Cardiac muscle cell (in vitro differentiated cells and primary cell): ENCODE measurements around the gene TBC1D7. TPM values are rescaled to one million over a fixed set of nuclear protein-coding genes. Genes with fewer than 3 reads are reported as not detected.

ENCODE experiments used
- DNase-seq, 2 donors: peaks; one replicate each; pipeline versions ENCODE4 v3.0.0 to v3.0.0-alpha.2; 2010 to 2017; ENCODE audit warnings: low read depth in 1 of 2, low spot score in 1 of 2
- H3K27ac ChIP-seq: fragments of 200-600 bp; sonication (generic); 2 replicates; pipeline ENCODE4 v1.5.1; 2016
- H3K27me3 ChIP-seq: fragments of 200-600 bp; sonication (generic); 2 replicates; pipeline ENCODE4 v1.6.0; 2016; ENCODE audit warnings: control low read depth
- H3K36me3 ChIP-seq: fragments of 200-600 bp; sonication (generic); 2 replicates; pipeline ENCODE4 v1.5.1; 2016; ENCODE audit warnings: control low read depth
- H3K4me1 ChIP-seq: fragments of 200-600 bp; sonication (generic); 2 replicates; pipeline ENCODE4 v1.8.1; 2017; ENCODE audit warnings: low read depth, mild to moderate bottlenecking, mixed run types
- H3K4me3 ChIP-seq: fragments of 200-600 bp; sonication (generic); 2 replicates; pipeline ENCODE4 v1.5.1; 2016; ENCODE audit warnings: mild to moderate bottlenecking
- H3K9me3 ChIP-seq: fragments of 200-600 bp; sonication (generic); 2 replicates; pipeline ENCODE4 v1.5.1; 2017; ENCODE audit warnings: low read depth, mild to moderate bottlenecking, control low read depth
- polyA plus RNA-seq: library from polyadenylated mRNA; unstranded; fragments of >200 nt; fragmentation: Nextera tagmentation; extraction: Ambion mirVana; gene quantifications from 2 replicates; pipeline ENCODE4 v1.2.1, GENCODE V29; 2016
- total RNA-seq: library from RNA; depleted of rRNA; stranded (reverse); fragments of >200 nt; gene quantifications from 2 replicates; pipeline ENCODE4 v1.2.3, GENCODE V29; 2016
- TF ChIP-seq, protein P1 (sequence below): IDR thresholded peaks from 2 replicates; pipeline ENCODE4 v1.5.1; 2012; ENCODE audit warnings: low read depth, mild to moderate bottlenecking, low read length

TBC1D7 gene
- total and polyA plus RNA-seq, 2 experiments from 2014 or later = 36.8 to 84.5 TPM

DNA sequence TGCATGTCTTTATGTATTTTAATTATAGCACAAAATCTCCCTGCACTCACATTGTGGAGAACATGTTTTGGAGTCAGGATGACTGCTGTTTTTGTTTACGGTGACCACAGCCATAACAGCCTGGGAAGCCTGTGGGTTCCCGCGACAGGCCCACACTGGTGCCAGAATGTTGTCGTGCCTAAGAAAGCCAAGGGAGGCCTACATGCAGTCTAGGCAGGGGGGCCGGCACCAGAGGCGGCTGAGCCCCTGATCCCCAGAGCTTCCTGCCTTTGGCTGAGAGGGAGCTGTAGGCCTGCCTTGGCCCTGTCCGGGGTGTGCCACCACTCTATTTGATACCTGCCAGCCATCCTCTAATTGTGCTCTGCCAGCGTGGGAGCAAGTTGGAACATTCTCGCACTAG lies 46.7 kb downstream of the TBC1D7 start:
- TF ChIP-seq, protein P1, sequence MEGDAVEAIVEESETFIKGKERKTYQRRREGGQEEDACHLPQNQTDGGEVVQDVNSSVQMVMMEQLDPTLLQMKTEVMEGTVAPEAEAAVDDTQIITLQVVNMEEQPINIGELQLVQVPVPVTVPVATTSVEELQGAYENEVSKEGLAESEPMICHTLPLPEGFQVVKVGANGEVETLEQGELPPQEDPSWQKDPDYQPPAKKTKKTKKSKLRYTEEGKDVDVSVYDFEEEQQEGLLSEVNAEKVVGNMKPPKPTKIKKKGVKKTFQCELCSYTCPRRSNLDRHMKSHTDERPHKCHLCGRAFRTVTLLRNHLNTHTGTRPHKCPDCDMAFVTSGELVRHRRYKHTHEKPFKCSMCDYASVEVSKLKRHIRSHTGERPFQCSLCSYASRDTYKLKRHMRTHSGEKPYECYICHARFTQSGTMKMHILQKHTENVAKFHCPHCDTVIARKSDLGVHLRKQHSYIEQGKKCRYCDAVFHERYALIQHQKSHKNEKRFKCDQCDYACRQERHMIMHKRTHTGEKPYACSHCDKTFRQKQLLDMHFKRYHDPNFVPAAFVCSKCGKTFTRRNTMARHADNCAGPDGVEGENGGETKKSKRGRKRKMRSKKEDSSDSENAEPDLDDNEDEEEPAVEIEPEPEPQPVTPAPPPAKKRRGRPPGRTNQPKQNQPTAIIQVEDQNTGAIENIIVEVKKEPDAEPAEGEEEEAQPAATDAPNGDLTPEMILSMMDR = no peak
- Histone ChIP-seq H3K4me3 (no peak overlapping the region), H3K36me3 (peaks cover 7% of the 10 kb centered on the region), H3K9me3 (peaks cover 3% of the 10 kb centered on the region), H3K27me3 (no peaks in the 10 kb centered on the region), H3K27ac (no peak overlapping the region), H3K4me1 (no peaks in the 10 kb centered on the region)
- no peak for DNase-seq

DNA sequence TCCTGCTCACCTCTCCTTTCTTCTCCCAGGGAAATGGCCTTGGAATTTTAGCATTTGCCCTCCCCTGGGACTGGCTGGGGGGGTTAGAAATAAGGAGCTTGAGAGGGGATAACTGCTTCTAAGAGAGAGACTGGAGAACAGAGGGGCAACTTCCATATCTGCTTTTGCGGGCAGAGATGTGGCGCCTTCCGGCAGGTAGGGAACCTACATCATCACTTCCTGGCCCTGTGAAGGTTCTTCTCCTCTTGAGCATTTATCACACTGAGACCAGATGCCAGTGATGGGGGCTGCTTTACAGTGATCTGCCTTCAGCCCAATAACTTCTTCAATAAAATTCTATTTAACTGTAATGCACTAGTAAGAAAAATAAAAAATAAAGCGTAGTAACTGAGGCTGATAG lies 48.1 kb downstream of the TBC1D7 start:
- Histone ChIP-seq H3K27ac (no peak overlapping the region), H3K27me3 (no peaks in the 10 kb centered on the region), H3K9me3 (no peaks in the 10 kb centered on the region), H3K4me1 (no peaks in the 10 kb centered on the region), H3K4me3 (no peak overlapping the region), H3K36me3 (peaks cover 4% of the 10 kb centered on the region)
- TF ChIP-seq, protein P1 = no peak
- DNase-seq = no peak

DNA sequence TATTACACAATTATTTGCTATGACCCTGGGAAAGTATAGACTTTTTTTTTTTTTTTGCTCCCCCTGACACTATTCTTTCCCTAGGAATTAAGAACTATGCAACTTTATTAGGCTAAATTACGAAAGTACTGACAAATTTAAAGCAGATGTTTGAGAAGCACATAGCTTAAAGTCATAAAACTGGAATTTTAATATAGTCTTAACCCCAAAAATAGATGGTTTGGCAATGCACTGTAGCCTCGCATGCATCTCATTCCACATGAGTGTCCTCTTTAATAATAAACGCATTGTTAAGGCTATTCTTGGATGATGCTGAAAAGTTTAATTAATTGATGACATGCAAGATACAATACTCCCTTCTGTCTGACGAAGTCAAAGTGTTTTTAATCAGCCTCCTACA lies 49.3 kb downstream of the TBC1D7 start:
- Histone ChIP-seq H3K36me3 (peaks cover 4% of the 10 kb centered on the region), H3K4me1 (no peaks in the 10 kb centered on the region), H3K27me3 (no peaks in the 10 kb centered on the region), H3K4me3 (no peak overlapping the region), H3K27ac (no peak overlapping the region), H3K9me3 (no peaks in the 10 kb centered on the region)
- TF ChIP-seq, protein P1 = no peak
- no peak for DNase-seq

DNA sequence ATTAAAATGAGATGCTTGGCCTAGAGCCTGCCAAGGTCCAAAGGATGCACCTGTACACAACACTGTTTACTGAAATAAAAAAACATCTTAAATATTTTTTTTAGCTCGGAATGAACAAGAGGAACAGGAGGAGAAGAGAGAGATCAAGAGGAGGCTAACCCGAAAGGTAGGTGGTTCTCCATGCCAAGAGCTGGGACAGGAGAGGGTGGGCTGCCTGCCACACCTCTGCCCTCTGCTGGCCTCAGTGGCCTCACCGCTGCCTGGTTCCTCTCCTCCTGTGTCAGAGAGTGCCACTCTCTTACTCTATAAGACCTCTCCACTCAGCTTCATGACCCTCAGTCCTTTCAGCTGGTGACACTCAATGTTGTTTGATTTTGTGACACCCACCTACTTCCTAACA lies 50.2 kb downstream of the TBC1D7 start:
- Histone ChIP-seq H3K27ac (no peak overlapping the region), H3K4me3 (no peak overlapping the region), H3K4me1 (no peaks in the 10 kb centered on the region), H3K9me3 (no peaks in the 10 kb centered on the region), H3K27me3 (no peaks in the 10 kb centered on the region), H3K36me3 (peaks cover 4% of the 10 kb centered on the region)
- TF ChIP-seq, protein P1 = peak; percentile 16
- DNase-seq = peak in 1 of 2 donors; percentile 20

DNA sequence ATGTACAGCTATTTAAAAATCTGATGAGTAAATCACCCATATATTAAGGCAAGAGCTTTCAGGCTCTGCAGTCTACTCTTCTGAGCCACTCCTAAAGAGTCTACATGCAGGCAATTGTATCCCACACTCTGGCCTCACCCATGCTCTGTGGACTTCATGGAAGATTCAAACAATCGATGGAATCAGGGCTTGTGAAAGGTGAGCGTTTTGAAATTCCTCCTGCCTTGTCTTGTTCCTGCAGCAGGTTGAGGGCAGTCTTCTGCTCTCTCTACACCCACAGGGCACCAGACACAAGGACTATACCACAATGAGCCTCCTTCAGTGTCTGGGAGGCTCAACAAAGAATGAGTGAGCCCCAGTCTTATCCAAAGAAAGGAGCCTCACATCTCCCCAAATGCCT lies 51.1 kb downstream of the TBC1D7 start:
- no peak for DNase-seq
- Histone ChIP-seq H3K36me3 (peaks cover 4% of the 10 kb centered on the region), H3K27me3 (no peaks in the 10 kb centered on the region), H3K27ac (no peak overlapping the region), H3K9me3 (no peaks in the 10 kb centered on the region), H3K4me3 (no peak overlapping the region), H3K4me1 (no peaks in the 10 kb centered on the region)
- TF ChIP-seq, protein P1 = no peak
